MM.1S (cell line): ENCODE measurements around the gene GIPC2.

Experiments used
- DNase-seq: peaks from one replicate; pipeline ENCODE4 v3.0.0-alpha.2; 2015
- H2AFZ ChIP-seq: fragments of 300-600 bp; sonication (generic); 2 replicates; pipeline ENCODE4 v1.6.0; 2016; ENCODE audit warnings: antibody characterized with exemption, low read length
- H3F3A ChIP-seq: fragments of 300-600 bp; sonication (generic); 2 replicates; pipeline ENCODE4 v1.6.1; 2016; ENCODE audit warnings: mild to moderate bottlenecking, antibody characterized with exemption, low read length, moderate library complexity, mixed read lengths; ENCODE audit not compliant: insufficient read depth
- H3K27ac ChIP-seq: fragments of 300-600 bp; sonication (generic); 2 replicates; pipeline ENCODE4 v1.5.1; 2016; ENCODE audit warnings: mild to moderate bottlenecking, low read length
- H3K27me3 ChIP-seq: fragments of 300-600 bp; sonication (generic); replicated peaks from 2 replicates; pipeline ENCODE4 v1.6.0; 2016; ENCODE audit warnings: low read length; ENCODE audit not compliant: insufficient read depth
- H3K36me3 ChIP-seq: fragments of 300-600 bp; sonication (generic); replicated peaks from 2 replicates; pipeline ENCODE4 v1.6.1; 2016; ENCODE audit warnings: mild to moderate bottlenecking, low read length, mixed read lengths; ENCODE audit not compliant: insufficient read depth
- H3K4me1 ChIP-seq: fragments of 300-600 bp; sonication (generic); 2 replicates; pipeline ENCODE4 v1.6.1; 2016; ENCODE audit warnings: low read length, mixed read lengths
- H3K4me2 ChIP-seq: fragments of 300-600 bp; sonication (generic); 2 replicates; pipeline ENCODE4 v1.6.0; 2016; ENCODE audit warnings: low read depth, low read length
- H3K4me3 ChIP-seq: fragments of 300-600 bp; sonication (generic); 2 replicates; pipeline ENCODE4 v1.5.1; 2016; ENCODE audit warnings: low read length, mixed read lengths
- H3K79me2 ChIP-seq: fragments of 300-600 bp; sonication (generic); 2 replicates; pipeline ENCODE4 v1.6.1; 2016; ENCODE audit warnings: mixed run types, low read length, mixed read lengths
- H3K9ac ChIP-seq: fragments of 300-600 bp; sonication (generic); 2 replicates; pipeline ENCODE4 v1.6.1; 2016; ENCODE audit warnings: low read length, mixed read lengths
- H3K9me2 ChIP-seq: fragments of 300-600 bp; sonication (generic); replicated peaks from 2 replicates; pipeline ENCODE4 v1.6.1; 2016; ENCODE audit warnings: mild to moderate bottlenecking, low read length, mixed read lengths; ENCODE audit not compliant: insufficient read depth
- H3K9me3 ChIP-seq: fragments of 300-600 bp; sonication (generic); replicated peaks from 2 replicates; pipeline ENCODE4 v1.6.1; 2016; ENCODE audit warnings: mild to moderate bottlenecking, low read length, mixed read lengths; ENCODE audit not compliant: insufficient read depth
- H4K20me1 ChIP-seq: fragments of 300-600 bp; sonication (generic); 2 replicates; pipeline ENCODE4 v1.6.1; 2016; ENCODE audit warnings: mild to moderate bottlenecking, low read length, moderate library complexity, mixed read lengths; ENCODE audit not compliant: insufficient read depth
- EZH2 ChIP-seq: fragments of 300-600 bp; sonication (generic); optimal IDR thresholded peaks from 2 replicates; pipeline ENCODE3; 2017; ENCODE audit warnings: low read depth, mild to moderate bottlenecking, antibody characterized with exemption, low read length, mixed read lengths
- EZH2phosphoT487 ChIP-seq: fragments of 300-600 bp; sonication (generic); IDR thresholded peaks from 2 replicates; pipeline ENCODE4 v1.6.1; 2018; ENCODE audit warnings: antibody characterized with exemption, low read length
- TF ChIP-seq, protein P1 (sequence below): fragments of 300-600 bp; sonication (generic); IDR thresholded peaks from 2 replicates; pipeline ENCODE4 v1.5.1; 2016; ENCODE audit warnings: antibody characterized with exemption, low read length, mixed read lengths

Gene GIPC2

DNA sequence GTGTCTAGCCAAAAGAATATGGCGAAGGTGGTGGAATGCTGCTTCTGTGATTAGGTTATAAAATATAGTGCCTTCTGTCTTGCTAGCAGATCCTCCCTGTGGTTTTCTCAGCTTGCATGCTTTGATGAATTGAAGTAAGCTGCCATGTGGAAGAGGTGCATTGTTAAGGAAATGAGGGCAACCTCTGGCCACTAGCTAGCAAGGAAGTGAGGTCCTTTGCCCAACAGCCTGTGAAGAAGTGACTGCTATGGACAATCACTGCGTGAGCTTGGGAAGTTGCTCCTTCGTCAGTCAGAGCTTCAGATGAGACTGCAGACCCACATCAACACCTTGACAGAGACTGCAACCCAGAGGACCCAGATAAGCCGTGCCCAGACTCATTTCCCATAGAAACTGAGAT lies 109.4 kb downstream of the GIPC2 start:
- H3K4me1 ChIP-seq = peaks cover 52% of the 10 kb centered on the region

DNA sequence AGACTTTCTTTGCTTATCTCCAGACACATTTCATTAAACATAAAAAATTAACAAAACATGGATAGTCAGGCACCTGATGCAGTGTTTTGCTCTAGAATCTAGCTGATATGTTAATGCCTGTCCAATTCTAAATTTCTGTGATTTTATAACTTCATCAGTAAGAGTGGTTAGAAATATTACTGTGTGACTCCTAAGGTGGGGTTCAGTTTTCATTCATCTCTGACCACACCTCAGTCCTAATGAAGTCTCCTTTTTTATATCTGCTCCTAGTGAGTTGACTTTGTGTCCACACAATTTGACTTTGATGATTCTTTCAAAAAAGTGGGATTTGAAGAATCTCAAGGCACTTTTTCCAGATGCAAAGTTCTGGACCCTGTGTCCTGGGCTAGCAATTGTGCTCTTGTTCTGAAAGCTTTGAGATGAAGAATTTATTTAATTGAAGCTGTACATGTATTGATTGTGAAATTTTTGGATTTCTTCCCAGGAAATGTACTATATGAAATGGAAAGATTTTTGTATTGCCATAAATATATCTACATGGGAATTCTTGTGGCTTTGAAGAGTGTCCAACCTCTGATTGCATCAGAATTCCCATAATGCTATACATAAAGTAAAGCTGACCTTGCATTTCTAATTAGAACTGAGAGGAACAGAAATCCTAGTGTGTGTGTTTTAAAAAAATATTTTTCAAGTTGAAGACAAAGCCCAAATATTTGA lies 111.2 kb downstream of the GIPC2 start:
- H3F3A ChIP-seq = peaks cover 20% of the 10 kb centered on the region
- no peak overlapping the region for H2AFZ ChIP-seq
- no peaks in the 10 kb centered on the region for H3K9me3 ChIP-seq
- H4K20me1 ChIP-seq = no peaks in the 10 kb centered on the region
- H3K4me2 ChIP-seq = no peak overlapping the region
- H3K9me2 ChIP-seq = no peaks in the 10 kb centered on the region
- H3K4me3 ChIP-seq = no peak overlapping the region
- no peaks in the 10 kb centered on the region for H3K36me3 ChIP-seq
- H3K4me1 ChIP-seq = peaks cover 44% of the 10 kb centered on the region
- TF ChIP-seq, protein P1, sequence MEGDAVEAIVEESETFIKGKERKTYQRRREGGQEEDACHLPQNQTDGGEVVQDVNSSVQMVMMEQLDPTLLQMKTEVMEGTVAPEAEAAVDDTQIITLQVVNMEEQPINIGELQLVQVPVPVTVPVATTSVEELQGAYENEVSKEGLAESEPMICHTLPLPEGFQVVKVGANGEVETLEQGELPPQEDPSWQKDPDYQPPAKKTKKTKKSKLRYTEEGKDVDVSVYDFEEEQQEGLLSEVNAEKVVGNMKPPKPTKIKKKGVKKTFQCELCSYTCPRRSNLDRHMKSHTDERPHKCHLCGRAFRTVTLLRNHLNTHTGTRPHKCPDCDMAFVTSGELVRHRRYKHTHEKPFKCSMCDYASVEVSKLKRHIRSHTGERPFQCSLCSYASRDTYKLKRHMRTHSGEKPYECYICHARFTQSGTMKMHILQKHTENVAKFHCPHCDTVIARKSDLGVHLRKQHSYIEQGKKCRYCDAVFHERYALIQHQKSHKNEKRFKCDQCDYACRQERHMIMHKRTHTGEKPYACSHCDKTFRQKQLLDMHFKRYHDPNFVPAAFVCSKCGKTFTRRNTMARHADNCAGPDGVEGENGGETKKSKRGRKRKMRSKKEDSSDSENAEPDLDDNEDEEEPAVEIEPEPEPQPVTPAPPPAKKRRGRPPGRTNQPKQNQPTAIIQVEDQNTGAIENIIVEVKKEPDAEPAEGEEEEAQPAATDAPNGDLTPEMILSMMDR = no peak
- no peak for TF ChIP-seq EZH2
- no peaks in the 10 kb centered on the region for H3K27me3 ChIP-seq
- no peaks in the 10 kb centered on the region for H3K79me2 ChIP-seq
- no peak for DNase-seq
- no peak overlapping the region for H3K27ac ChIP-seq
- no peak overlapping the region for H3K9ac ChIP-seq

More for the DNA sequence above, 109.4 kb downstream of the GIPC2 start:
- no peaks in the 10 kb centered on the region for H3K36me3 ChIP-seq
- TF ChIP-seq EZH2phosphoT487 = no peak
- TF ChIP-seq, protein P1 = no peak
- TF ChIP-seq EZH2 = no peak
- H3K27me3 ChIP-seq = no peaks in the 10 kb centered on the region
- peaks cover 20% of the 10 kb centered on the region for H3F3A ChIP-seq
- H4K20me1 ChIP-seq = no peaks in the 10 kb centered on the region
- H3K9ac ChIP-seq = no peak overlapping the region
- H3K79me2 ChIP-seq = no peaks in the 10 kb centered on the region
- no peak overlapping the region for H3K4me3 ChIP-seq
- peak overlapping the region; percentile 37; the same call in 1 of the 2 replicates for H3K4me2 ChIP-seq
- H3K9me2 ChIP-seq = no peaks in the 10 kb centered on the region
- H2AFZ ChIP-seq = 0 out of 2 replicates have a peak overlapping the region, but pooled peaks have one; percentile 29
- H3K27ac ChIP-seq = peak overlapping the region; percentile 35; the same call in 1 of the 2 replicates
- DNase-seq = peak; percentile 44
- no peaks in the 10 kb centered on the region for H3K9me3 ChIP-seq

DNA sequence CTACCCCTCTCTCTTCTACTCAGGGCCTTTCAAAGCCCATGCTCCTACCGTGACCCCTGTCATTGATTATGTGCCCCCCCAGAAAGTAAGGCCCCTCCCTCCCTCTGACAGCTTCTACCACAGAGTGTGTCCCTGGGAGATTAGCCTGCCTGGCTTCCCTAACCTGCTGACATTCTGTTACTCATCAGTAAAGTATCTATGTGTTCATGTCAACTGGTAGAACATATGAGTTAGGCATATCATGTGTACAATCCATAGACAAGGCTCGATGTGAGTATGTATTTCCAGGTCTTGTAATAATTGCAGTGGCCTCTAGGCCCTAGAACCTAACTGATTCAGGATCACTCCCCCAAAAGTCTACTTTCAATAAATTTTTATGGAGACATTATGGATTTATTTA lies 120.0 kb downstream of the GIPC2 start:
- no peak overlapping the region for H3K27ac ChIP-seq
- H3K4me2 ChIP-seq = no peak overlapping the region
- no peaks in the 10 kb centered on the region for H3K9me3 ChIP-seq
- no peaks in the 10 kb centered on the region for H3K9me2 ChIP-seq
- no peak for TF ChIP-seq EZH2
- TF ChIP-seq, protein P1 = no peak
- H2AFZ ChIP-seq = no peak overlapping the region
- no peak overlapping the region for H3K4me3 ChIP-seq
- H3K4me1 ChIP-seq = no peaks in the 10 kb centered on the region
- H3K79me2 ChIP-seq = no peaks in the 10 kb centered on the region
- no peak overlapping the region for H3K9ac ChIP-seq
- no peaks in the 10 kb centered on the region for H3K27me3 ChIP-seq
- H4K20me1 ChIP-seq = no peaks in the 10 kb centered on the region
- no peaks in the 10 kb centered on the region for H3K36me3 ChIP-seq
- no peaks in the 10 kb centered on the region for H3F3A ChIP-seq
- DNase-seq = no peak
